GM12875 (cell line): Measurements from ENCODE around the gene GPX3.

Experiments
- H3K4me3 ChIP-seq: one replicate; pipeline ENCODE4 v1.5.1; 2011; ENCODE audit warnings: low read depth, low read length, control low read depth
- CTCF ChIP-seq: IDR thresholded peaks from 2 replicates; pipeline ENCODE4 v1.5.1; 2011; ENCODE audit warnings: low read depth, mild to moderate bottlenecking, control low read depth, inconsistent platforms, low read length, moderate library complexity, borderline replicate concordance; ENCODE audit not compliant: insufficient read depth

GPX3 gene

GRCh38 chr5:151039665-151040064 is 19.3 kb downstream of the GPX3 start:
- H3K4me3 ChIP-seq = no peak overlapping the region

GRCh38 chr5:151040211-151040747 is 19.9 kb downstream of the GPX3 start:
- no peak overlapping the region for H3K4me3 ChIP-seq

More at GRCh38 chr5:151039665-151040064, 19.3 kb downstream of the GPX3 start:
- TF ChIP-seq CTCF = no peak

GRCh38 chr5:151041577-151042268 is 21.3 kb downstream of the GPX3 start:
- TF ChIP-seq CTCF = no peak
- no peak overlapping the region for H3K4me3 ChIP-seq

More at GRCh38 chr5:151040211-151040747, 19.9 kb downstream of the GPX3 start:
- TF ChIP-seq CTCF = no peak

GRCh38 chr5:151042453-151043093 is 22.2 kb downstream of the GPX3 start:
- H3K4me3 ChIP-seq = no peak overlapping the region
- TF ChIP-seq CTCF = no peak

DNA sequence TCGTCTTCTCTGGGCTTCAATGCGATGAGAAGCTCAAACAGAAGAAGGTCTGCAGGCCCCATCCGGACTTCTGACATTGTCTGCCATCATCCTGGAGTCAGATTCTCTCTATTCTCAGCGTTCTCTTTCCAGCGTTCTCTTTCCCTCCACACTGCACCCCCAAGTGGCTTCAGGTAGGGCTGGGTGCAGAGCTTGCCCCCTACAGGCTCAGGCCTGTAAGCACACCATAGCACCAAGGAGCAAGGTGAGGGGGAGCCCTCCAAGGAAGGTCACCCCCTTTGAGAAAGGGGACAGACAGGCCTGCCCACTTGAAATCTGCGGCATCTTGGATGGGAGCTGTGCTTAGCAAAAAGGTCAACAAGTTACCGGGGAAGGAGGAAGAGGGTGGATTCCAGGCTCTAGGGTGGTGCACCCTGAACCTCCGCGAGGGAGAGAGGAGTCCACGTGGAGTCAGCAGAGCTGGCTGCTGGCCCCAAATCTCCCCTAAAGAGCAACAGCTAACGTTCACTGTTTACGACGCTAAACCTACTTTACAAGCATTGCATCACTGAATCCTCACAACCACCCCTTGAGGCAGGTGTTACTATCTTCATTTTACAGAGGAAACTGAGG is 27.5 kb downstream of the GPX3 start:
- TF ChIP-seq CTCF = peak; percentile 87
- no peak overlapping the region for H3K4me3 ChIP-seq

DNA sequence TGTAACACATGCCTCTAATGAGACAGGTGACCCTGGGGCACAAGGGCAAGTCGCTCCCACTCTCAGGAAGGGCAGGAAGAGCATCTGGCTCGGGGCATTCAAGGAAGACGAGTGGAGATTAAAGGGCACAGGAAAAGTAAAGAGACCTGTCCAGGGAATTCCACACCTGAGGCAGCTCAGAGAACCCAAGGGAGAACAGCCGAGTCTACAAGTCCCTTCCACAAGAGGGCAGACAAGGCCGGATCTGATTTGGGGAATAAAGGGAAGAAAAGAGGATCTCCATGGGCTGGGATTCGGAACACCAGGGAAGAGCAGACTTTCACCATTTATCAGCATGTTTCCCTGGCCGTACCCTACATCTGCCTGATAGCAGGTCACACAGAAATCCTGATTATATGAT is 28.1 kb downstream of the GPX3 start:
- H3K4me3 ChIP-seq = no peak overlapping the region
- 0 out of 2 replicates have a peak, but pooled peaks have one; percentile 11 for TF ChIP-seq CTCF
